GM23338 (cell line): ENCODE results near the gene PHTF2. TPM values are rescaled to one million over a fixed set of nuclear protein-coding genes. Genes with fewer than 3 reads are reported as not detected.
"Not testable (repeated sequence)": the region's sequence is repeated elsewhere in the genome, so short reads cannot be mapped to it uniquely, and the experiment has no call there.

Experiments
- ATAC-seq: fragments of 200-7000 bp; cut with Tn5 transposase; 3 replicates; pipeline ENCODE4 v1.9.1; 2020
- DNase-seq: peaks from one replicate; pipeline ENCODE4 v3.0.0-alpha.2; 2015; ENCODE audit warnings: low spot score
- H2AFZ ChIP-seq: fragments of 200-600 bp; sonication (generic); 2 replicates; pipeline ENCODE4 v1.8.0; 2016; ENCODE audit warnings: antibody characterized with exemption, mild to moderate bottlenecking, moderate library complexity
- H3F3A ChIP-seq: fragments of 200-600 bp; sonication (generic); replicated peaks from 2 replicates; pipeline ENCODE4 v1.8.0; 2017; ENCODE audit warnings: antibody characterized with exemption, mixed run types, low read depth
- H3K27ac ChIP-seq: fragments of 200-600 bp; sonication (generic); 2 replicates; pipeline ENCODE4 v1.6.1; 2016; ENCODE audit warnings: low read depth
- H3K27me3 ChIP-seq: fragments of 200-600 bp; sonication (generic); 2 replicates; pipeline ENCODE4 v1.8.0; 2016; ENCODE audit warnings: mild to moderate bottlenecking, mixed run types, moderate library complexity; ENCODE audit not compliant: insufficient read depth
- H3K36me3 ChIP-seq: fragments of 200-600 bp; sonication (generic); 2 replicates; pipeline ENCODE4 v1.8.0; 2016; ENCODE audit warnings: mild to moderate bottlenecking; ENCODE audit not compliant: insufficient read depth
- H3K4me1 ChIP-seq: fragments of 200-600 bp; sonication (generic); 2 replicates; pipeline ENCODE4 v1.8.0; 2016; ENCODE audit warnings: mild to moderate bottlenecking, moderate library complexity; ENCODE audit not compliant: insufficient read depth
- H3K4me2 ChIP-seq: fragments of 200-600 bp; sonication (generic); 2 replicates; pipeline ENCODE4 v1.7.1; 2017; ENCODE audit warnings: mixed run types
- H3K4me3 ChIP-seq: fragments of 200-600 bp; sonication (generic); 2 replicates; pipeline ENCODE4 v1.6.1; 2016; ENCODE audit warnings: mixed run types
- H3K79me2 ChIP-seq: fragments of 200-600 bp; sonication (generic); replicated peaks from 2 replicates; pipeline ENCODE4 v1.8.0; 2017; ENCODE audit warnings: mild to moderate bottlenecking; ENCODE audit not compliant: insufficient read depth
- H3K9me2 ChIP-seq: fragments of 200-600 bp; sonication (generic); 2 replicates; pipeline ENCODE4 v1.8.0; 2017; ENCODE audit not compliant: insufficient read depth
- H4K20me1 ChIP-seq: fragments of 200-600 bp; sonication (generic); replicated peaks from 2 replicates; pipeline ENCODE4 v1.8.0; 2017; ENCODE audit warnings: mild to moderate bottlenecking; ENCODE audit not compliant: insufficient read depth
- H3K27ac Mint-ChIP-seq: 2 replicates; pipeline ENCODE4 v1.8.0; 2020; ENCODE audit warnings: inconsistent platforms, mild to moderate bottlenecking, moderate library complexity, mixed read lengths
- H3K27me3 Mint-ChIP-seq: 3 replicates; pipeline ENCODE4 v1.8.0; 2022; ENCODE audit warnings: low read depth, mild to moderate bottlenecking, moderate library complexity, mixed read lengths, inconsistent platforms; ENCODE audit not compliant: insufficient read depth, poor library complexity
- H3K36me3 Mint-ChIP-seq: 3 replicates; pipeline ENCODE4 v1.8.0; 2021; ENCODE audit warnings: low read depth, mild to moderate bottlenecking, inconsistent platforms, moderate library complexity, mixed read lengths
- H3K4me1 Mint-ChIP-seq: 3 replicates; pipeline ENCODE4 v1.8.0; 2020; ENCODE audit warnings: mild to moderate bottlenecking, inconsistent platforms, mixed read lengths
- H3K4me3 Mint-ChIP-seq: 3 replicates; pipeline ENCODE4 v1.8.0; 2021; ENCODE audit warnings: moderate library complexity, mild to moderate bottlenecking, inconsistent platforms, mixed read lengths
- H3K9me3 Mint-ChIP-seq: 3 replicates; pipeline ENCODE4 v1.8.0; 2020; ENCODE audit warnings: moderate library complexity, mild to moderate bottlenecking, inconsistent platforms, mixed read lengths
- CREB1 ChIP-seq: fragments of 250-450 bp; sonication (Bioruptor Pico); IDR thresholded peaks from 2 replicates; pipeline ENCODE4 v1.5.0; 2020; ENCODE audit warnings: low read depth, mild to moderate bottlenecking, moderate library complexity
- ETS1 ChIP-seq: IDR thresholded peaks from 2 replicates; pipeline ENCODE4 v1.6.1; 2016; ENCODE audit warnings: antibody characterized with exemption
- EZH2 ChIP-seq: fragments of 200-600 bp; sonication (generic); IDR thresholded peaks from one replicate; pipeline ENCODE4 v1.8.0; 2017; ENCODE audit warnings: antibody characterized with exemption, mild to moderate bottlenecking, low read depth; ENCODE audit not compliant: unreplicated experiment
- EZH2phosphoT487 ChIP-seq: fragments of 200-600 bp; sonication (generic); IDR thresholded peaks from one replicate; pipeline ENCODE4 v1.8.1; 2018; ENCODE audit warnings: antibody characterized with exemption; ENCODE audit not compliant: unreplicated experiment
- JUNB ChIP-seq: IDR thresholded peaks from one replicate; pipeline ENCODE4 v1.6.1; 2016; ENCODE audit warnings: antibody characterized with exemption; ENCODE audit not compliant: unreplicated experiment
- NANOG ChIP-seq: IDR thresholded peaks from 2 replicates; pipeline ENCODE4 v1.6.1; 2016; ENCODE audit warnings: antibody characterized with exemption, borderline replicate concordance
- POLR2AphosphoS5 ChIP-seq: IDR thresholded peaks from 2 replicates; pipeline ENCODE4 v1.6.1; 2016; ENCODE audit warnings: antibody characterized with exemption, low read depth
- STAT1 ChIP-seq: IDR thresholded peaks from one replicate; pipeline ENCODE4 v1.6.1; 2016; ENCODE audit warnings: antibody characterized with exemption; ENCODE audit not compliant: unreplicated experiment
- ZNF114 ChIP-seq: fragments of 250-450 bp; sonication (Bioruptor Pico); IDR thresholded peaks from 2 replicates; pipeline ENCODE4 v1.5.0; 2020; ENCODE audit warnings: mild to moderate bottlenecking, moderate library complexity
- ZNF331 ChIP-seq: fragments of 250-450 bp; sonication (Bioruptor Pico); IDR thresholded peaks from 2 replicates; pipeline ENCODE4 v1.5.0; 2020; ENCODE audit warnings: low read depth, mild to moderate bottlenecking, moderate library complexity
- polyA plus RNA-seq: library from polyadenylated mRNA; unstranded; fragments of >200 nt; fragmentation: Nextera tagmentation; extraction: Ambion mirVana; gene quantifications from 2 replicates; pipeline ENCODE4 v1.2.1, GENCODE V29; 2016
- total RNA-seq: library from RNA; depleted of rRNA; stranded (reverse); fragments of >200 nt; shearing (Covaris generic); gene quantifications from 2 replicates; pipeline ENCODE4 v1.2.3, GENCODE V29; 2014
- TF ChIP-seq, protein P1 (sequence below), 2 experiments: fragments of 200-600 bp in 1 of 2; sonication (generic) in 1 of 2; conservative IDR thresholded peaks; 2 replicates each; pipeline versions ENCODE4 v1.5.1 to v1.6.1; 2016 to 2017; ENCODE audit warnings: antibody characterized with exemption in 2 of 2, low read depth in 2 of 2, mild to moderate bottlenecking in 2 of 2, moderate library complexity in 1 of 2

The PHTF2 gene
- total and polyA plus RNA-seq, 2 experiments from 2014 or later: 14.6 to 24.1 TPM

- TF ChIP-seq ZNF331: no peak
- no peak for TF ChIP-seq CREB1 (CRISPR knock-in tag)
- Histone ChIP-seq H2AFZ (no peak overlapping the region), H3K4me1 (no peaks in the 10 kb centered on the region; the same call in 1 of the 2 replicates), H3K4me3 (no peak overlapping the region), H3K36me3 (no peaks in the 10 kb centered on the region), H4K20me1 (no peaks in the 10 kb centered on the region), H3K4me2 (no peak overlapping the region), H3K79me2 (peaks cover 8% of the 10 kb centered on the region), H3F3A (no peaks in the 10 kb centered on the region), H3K27ac (no peak overlapping the region), H3K9me2 (no peaks in the 10 kb centered on the region), H3K27me3 (no peaks in the 10 kb centered on the region)
- Mint-ChIP-seq H3K27me3 (no peaks in the 10 kb centered on the region), H3K4me1 (peaks cover 2% of the 10 kb centered on the region; the same call in 1 of the 3 replicates), H3K27ac (no peak overlapping the region), H3K36me3 (peaks cover 6% of the 10 kb centered on the region; the same call in 2 of the 3 replicates), H3K9me3 (no peaks in the 10 kb centered on the region), H3K4me3 (no peak overlapping the region)
- DNase-seq (no peak), ATAC-seq (no peak)
Measured at GRCh38 chr7:77831953-77832352, 33.4 kb downstream of the PHTF2 start.

GRCh38 chr7:77833136-77833535 lies 34.6 kb downstream of the PHTF2 start:
- ATAC-seq: no peak
- no peaks in the 10 kb centered on the region for H3K36me3 ChIP-seq
- peaks cover 8% of the 10 kb centered on the region for H3K79me2 ChIP-seq
- H3K4me1 ChIP-seq: no peaks in the 10 kb centered on the region; the same call in 1 of the 2 replicates
- Mint-ChIP-seq H3K27ac (no peak overlapping the region), H3K4me3 (no peak overlapping the region), H3K9me3 (no peaks in the 10 kb centered on the region), H3K27me3 (no peaks in the 10 kb centered on the region), H3K36me3 (peaks cover 6% of the 10 kb centered on the region; the same call in 2 of the 3 replicates), H3K4me1 (peaks cover 2% of the 10 kb centered on the region; the same call in 1 of the 3 replicates)
- no peaks in the 10 kb centered on the region for H3F3A ChIP-seq
- H3K4me2 ChIP-seq: no peak overlapping the region
- no peak for DNase-seq
- no peak overlapping the region for H2AFZ ChIP-seq
- H3K4me3 ChIP-seq: no peak overlapping the region
- no peak overlapping the region for H3K27ac ChIP-seq
- H3K27me3 ChIP-seq: no peaks in the 10 kb centered on the region
- TF ChIP-seq STAT1 (no peak), NANOG (no peak), ZNF114 (no peak), EZH2phosphoT487 (no peak), ETS1 (no peak), JUNB (no peak), EZH2 (no peak), POLR2AphosphoS5 (no peak)
- TF ChIP-seq, protein P1, sequence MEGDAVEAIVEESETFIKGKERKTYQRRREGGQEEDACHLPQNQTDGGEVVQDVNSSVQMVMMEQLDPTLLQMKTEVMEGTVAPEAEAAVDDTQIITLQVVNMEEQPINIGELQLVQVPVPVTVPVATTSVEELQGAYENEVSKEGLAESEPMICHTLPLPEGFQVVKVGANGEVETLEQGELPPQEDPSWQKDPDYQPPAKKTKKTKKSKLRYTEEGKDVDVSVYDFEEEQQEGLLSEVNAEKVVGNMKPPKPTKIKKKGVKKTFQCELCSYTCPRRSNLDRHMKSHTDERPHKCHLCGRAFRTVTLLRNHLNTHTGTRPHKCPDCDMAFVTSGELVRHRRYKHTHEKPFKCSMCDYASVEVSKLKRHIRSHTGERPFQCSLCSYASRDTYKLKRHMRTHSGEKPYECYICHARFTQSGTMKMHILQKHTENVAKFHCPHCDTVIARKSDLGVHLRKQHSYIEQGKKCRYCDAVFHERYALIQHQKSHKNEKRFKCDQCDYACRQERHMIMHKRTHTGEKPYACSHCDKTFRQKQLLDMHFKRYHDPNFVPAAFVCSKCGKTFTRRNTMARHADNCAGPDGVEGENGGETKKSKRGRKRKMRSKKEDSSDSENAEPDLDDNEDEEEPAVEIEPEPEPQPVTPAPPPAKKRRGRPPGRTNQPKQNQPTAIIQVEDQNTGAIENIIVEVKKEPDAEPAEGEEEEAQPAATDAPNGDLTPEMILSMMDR (conservative IDR thresholded peaks at IDR 0.05; ENCODE audit: low read depth in 2 of 2): no peak
- no peaks in the 10 kb centered on the region for H3K9me2 ChIP-seq
- H4K20me1 ChIP-seq: no peaks in the 10 kb centered on the region

- not testable (repeated sequence) for H3K36me3 ChIP-seq, H3K27ac ChIP-seq, H3K9me3 Mint-ChIP-seq, H3K79me2 ChIP-seq, H3K4me1 ChIP-seq, H3K4me3 ChIP-seq, H3K4me3 Mint-ChIP-seq, H3K4me2 ChIP-seq, DNase-seq, H3K27me3 ChIP-seq, H4K20me1 ChIP-seq, H3K4me1 Mint-ChIP-seq, H2AFZ ChIP-seq, H3K27me3 Mint-ChIP-seq, H3K9me2 ChIP-seq, ATAC-seq, H3F3A ChIP-seq, H3K36me3 Mint-ChIP-seq, H3K27ac Mint-ChIP-seq
Measured at GRCh38 chr7:77836425-77836824, 37.9 kb downstream of the PHTF2 start.
